Heart left ventricle (tissue), 13 donors: ENCODE results near the gene IFIT2.

Source experiments
- CTCF ChIP-seq, 12 donors: fragments of 200-600 bp; sonication (generic) in 4 of 12; IDR thresholded peaks; one replicate each; pipeline versions ENCODE4 v1.5.0 to v1.8.0; 2018 to 2022; ENCODE audit warnings: antibody characterized with exemption in 12 of 12, mild to moderate bottlenecking in 5 of 12
- POLR2A ChIP-seq, 2 donors: fragments of 450-650 bp; IDR thresholded peaks; one replicate each; pipeline ENCODE4 v1.6.1; 2017; ENCODE audit warnings: antibody characterized with exemption in 2 of 2, mild to moderate bottlenecking in 2 of 2, moderate library complexity in 2 of 2
- donor health status: ischemic (EF 13 %, LVEDD 7.1; RV severe dilation, severe dysfunction).
- donor health status: DM: no; HTN: yes; CAD: no.
- donor health status: DM: no; HTN: no; CAD: no.
- donor health status: ischemic (EF 25% LVEDD 6.9; RV normal size, moderate dysfunction).
- donor health status: ischemic (EF 25% LVEDD 5.7; RV mildly dilated, moderate dysfunction).
- donor health status: ischemic (EF 35%, LVEDD 5.7; RV mildly dilated, moderate dysfunction).
- donor health status: nonischemic (EF 11% LVEDD 7.7; RV severe dilation, severe dysfunction).
- donor health status: DM: yes; HTN: yes; CAD: no.
- donor health status: PGD.
- donor health status: ischemic (EF 29% LVEDD 5.4; RV normal size, mild dysfunction).
- donor health status: nonischemic (EF 23%, LVEDD 6.1; RV moderate dilation, normal function).

DNA sequence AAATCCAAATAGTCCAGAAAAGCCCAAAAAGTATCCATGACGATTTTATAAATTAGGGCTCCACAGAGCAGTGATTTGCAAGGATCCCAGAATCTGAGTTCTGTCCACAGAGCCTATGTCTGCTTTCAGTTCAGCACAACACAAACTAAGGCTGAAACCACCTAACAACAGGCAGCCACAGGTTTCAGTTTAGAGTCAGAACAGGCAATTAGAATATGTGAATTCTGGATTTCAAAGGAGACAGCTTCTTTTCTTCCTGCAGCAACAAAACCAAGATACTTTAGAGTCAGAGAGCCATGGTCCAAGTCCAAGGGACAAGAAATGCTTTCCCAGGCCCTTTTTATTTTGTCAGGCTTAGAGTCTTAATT, 49.5 kb downstream of the IFIT2 start:
- TF ChIP-seq POLR2A (IDR thresholded peaks at IDR 0.05) (no peak), CTCF (IDR thresholded peaks at IDR 0.05) (no peak)
